ENCODE measurements around the gene RPL37A.
"Not testable (repeated sequence)": the region's sequence is repeated elsewhere in the genome, so short reads cannot be mapped to it uniquely, and the experiment has no call there.

RPL37A gene

GRCh38 chr2:216518566-216519119, 20.0 kb downstream of the RPL37A start:
- not testable (repeated sequence) for DNase-seq

- DNase-seq, result peak; percentile 89
Observed at GRCh38 chr2:216519154-216519762, 20.6 kb downstream of the RPL37A start.

GRCh38 chr2:216520112-216520511, 21.5 kb downstream of the RPL37A start:
- DNase-seq, result no peak

- DNase-seq, result no peak
Observed at GRCh38 chr2:216522892-216523502, 24.4 kb downstream of the RPL37A start.

DNA sequence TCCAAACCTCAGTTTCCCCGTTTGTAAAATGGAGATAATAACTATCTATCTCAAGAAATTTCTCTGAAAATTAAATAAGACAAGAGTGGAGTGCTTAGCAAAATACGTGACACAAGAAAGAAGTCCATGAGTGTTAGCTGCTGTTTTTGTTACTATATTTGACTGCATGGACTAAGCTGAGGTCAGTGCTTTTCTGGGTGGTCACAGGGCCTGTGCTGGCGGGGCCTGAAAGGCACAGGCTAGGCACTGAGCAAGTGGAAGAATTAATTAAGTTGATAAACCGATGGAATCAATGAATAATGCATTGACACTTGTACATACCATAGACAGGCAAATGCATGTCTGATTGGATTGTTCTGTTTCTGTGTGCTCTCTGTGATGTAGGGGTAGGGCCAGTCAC, 27.3 kb downstream of the RPL37A start:
- no peak for DNase-seq

GRCh38 chr2:216526939-216527338, 28.3 kb downstream of the RPL37A start:
- no peak for DNase-seq

DNA sequence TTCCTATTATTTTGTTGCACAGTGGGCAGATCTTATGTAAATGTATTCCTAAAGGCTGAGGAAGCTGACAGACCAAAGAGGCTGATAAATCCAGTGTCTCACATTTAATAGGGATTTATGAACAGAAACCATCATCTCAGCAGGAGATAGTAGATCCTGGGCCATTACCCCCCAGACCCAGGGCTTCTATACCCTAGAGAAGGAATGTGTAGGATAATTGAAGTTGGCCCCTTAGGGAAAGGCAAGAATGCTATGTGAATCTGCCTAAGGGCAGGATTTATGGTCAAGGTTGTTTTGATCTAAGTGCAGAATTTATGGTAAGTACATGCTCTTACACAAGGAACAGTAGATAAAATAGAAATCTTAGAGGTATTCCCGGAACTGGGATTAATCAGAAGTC, 29.0 kb downstream of the RPL37A start:
- DNase-seq, result no peak

DNA sequence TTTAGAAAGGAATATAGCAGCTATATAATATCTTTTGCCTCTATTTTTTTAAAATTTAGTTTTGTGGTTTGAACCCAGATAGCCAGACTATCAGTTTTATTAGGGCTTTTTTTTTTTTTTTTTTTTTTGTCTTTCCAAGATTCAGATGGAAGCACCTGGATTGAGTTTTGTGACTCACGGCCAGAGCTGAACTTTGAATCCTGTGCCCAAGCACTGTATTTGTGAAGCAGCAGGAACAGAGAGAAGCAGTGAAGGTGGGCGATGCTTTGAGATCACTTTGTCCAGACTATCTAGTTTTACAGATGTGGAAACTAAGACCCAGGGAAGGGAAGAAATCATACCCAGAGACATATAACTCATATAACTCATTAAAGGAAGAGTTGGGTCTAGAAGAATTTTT, 33.9 kb downstream of the RPL37A start:
- DNase-seq, result no peak

DNA sequence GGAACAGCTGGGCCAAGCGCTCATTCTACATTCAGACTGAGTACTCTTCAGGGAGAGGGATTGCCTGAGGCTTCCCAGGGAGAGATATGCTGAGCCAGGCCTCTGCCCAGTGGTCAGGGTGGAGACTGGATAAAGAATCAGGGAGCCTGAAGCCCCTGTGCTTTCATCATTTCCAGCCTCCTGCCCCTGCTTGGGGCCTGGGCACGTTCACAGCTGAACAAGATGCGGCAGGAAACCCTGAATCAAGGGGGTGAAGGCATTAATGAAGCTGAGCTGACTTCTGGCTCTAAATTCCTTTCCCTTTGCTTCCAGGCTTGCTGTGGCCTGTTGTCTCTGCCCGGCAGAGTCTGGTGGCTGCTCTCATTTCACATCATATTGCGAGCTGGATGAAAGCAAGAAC, 35.0 kb downstream of the RPL37A start:
- no peak for DNase-seq

DNA sequence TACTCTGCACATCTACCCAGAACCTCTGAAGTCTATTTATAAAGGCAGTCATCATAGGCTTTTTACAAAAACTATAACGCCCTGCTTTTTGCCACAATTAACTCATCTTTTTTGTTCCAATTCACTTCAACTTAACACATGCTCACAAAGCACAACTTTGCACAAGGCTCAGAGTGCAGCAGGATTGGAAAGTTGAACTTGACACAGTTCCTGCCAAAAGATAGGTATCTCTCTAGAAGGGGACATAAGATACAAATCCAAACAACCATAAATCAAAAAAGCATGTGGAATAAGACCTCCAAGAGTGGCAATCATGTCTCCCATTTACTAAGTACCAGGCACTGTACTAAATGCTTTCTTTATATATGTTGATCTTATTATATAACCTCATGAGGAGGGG, 36.2 kb downstream of the RPL37A start:
- DNase-seq, result no peak

DNA sequence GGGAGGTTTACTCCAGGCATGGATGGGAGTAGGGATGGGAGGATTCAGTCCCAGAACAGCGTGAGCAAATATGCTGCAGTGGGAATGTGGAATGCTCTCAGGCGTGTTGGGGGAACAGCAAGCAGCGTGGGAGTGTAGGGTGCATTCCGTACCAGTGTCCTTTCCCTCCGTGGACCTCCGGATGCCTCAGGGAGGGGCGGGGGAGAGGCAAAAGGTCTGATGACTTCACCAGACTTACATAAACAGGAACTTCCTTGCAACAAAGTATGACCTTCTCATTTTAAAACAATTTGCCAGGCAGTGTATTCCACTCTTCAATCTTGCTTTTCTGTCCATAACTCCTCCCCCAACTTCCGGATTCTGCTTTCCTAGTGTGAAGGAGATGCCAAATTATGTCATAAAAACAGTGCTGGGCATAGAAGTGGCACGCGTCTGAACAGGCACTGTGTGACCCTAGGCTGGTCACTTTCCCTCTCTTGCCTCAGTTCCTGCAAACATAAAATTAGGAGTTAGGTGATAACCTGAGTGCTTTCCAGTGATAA, 36.9 kb downstream of the RPL37A start:
- no peak for DNase-seq

GRCh38 chr2:216536734-216537210, 38.1 kb downstream of the RPL37A start:
- peak; percentile 36 for DNase-seq

DNA sequence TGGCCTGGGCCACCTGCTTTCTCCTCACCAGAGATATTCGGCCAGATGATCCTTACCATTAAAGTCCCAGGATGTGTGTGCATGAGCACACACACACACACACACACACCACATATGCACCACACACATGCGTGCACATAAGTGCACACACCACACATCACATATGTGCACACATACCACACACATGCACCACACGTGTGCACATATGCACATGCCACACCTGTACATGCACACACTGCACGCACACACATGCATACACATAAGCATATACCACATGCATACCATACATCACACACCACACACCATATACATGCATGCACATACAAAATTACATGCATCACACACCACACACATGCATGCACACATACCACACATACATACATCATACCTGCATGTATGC, 38.7 kb downstream of the RPL37A start:
- DNase-seq, result no peak

DNA sequence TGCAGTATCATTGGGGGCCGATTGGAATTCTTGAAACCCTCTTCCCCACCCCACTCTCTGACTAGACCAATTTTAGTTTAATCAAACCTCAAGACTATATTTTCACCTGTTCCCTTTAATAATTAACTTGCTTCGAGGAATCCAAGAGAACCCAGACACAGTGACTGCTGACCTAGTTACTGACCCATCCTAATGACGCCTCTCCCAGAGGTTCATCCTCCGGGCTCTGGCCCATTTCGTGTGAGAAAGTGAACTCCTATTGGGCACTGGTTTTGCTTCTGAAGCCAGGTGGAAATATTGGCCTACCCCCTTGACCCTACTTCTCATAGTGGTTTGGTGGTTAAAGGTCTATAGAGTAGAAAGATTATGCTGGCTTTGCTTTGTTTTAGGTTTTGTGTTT, 39.9 kb downstream of the RPL37A start:
- no peak for DNase-seq

DNA sequence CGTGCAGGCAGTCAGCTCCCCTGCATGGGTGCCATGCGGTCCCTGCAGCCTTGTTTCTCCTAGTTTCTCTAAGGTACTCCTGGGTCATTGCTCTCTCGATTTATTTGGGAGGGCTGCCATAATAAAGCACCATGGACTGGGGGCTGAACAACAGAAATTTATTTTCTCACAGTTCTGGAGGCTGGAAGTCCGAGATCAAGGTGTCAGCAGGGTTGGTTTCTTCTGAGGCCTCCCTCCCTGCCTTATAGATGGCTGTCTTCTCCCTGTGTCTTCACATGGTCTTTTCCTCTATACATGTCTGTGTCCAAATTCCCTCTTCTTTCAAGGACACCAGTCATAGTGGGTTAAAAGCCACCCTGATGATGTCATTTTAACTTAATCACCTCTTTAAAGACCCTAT, 40.5 kb downstream of the RPL37A start:
- no peak for DNase-seq

DNA sequence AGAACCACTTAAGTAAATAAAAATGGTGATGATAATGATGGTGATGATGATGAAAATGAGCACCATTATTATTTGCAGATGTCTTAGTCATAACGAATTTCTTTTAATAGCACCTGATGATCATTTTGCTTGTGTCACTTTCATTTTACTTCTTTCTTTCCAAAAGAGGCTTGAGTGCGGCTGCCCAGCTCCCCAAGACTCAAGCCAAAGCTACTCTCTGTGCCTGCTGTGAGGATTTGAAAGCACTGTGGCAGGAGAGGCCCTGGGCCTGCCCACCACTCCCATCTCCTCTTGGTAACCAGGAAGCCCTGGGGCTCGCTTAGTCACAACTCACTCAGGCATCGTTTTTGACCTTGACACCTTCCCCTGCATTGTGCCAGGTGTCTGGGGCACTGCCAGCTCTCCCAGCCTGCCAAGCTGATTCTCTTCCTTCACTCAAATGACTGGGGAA, 41.2 kb downstream of the RPL37A start:
- peak; percentile 40 for DNase-seq

DNA sequence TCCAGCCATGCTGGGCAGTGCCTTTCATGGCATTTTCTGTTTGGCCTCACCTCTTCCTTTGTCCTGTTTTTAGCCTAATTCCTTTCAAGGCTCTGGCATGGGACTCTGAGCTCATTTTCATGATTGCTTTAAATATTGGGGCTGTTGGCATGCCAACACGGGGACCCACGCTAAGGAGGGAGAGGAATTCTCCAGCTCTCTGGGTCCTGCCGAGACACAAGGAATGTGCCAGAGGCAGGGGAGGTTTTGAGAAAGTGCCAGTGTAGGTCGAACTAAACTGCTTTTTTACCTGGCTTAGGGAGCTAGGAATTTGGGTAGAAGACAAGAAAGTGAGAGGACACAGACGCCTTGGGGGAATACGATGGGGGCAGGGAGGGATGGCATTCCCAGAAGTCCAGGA, 42.3 kb downstream of the RPL37A start:
- no peak for DNase-seq

- no peak for DNase-seq
Observed at GRCh38 chr2:216541505-216541904, 42.9 kb downstream of the RPL37A start.

DNA sequence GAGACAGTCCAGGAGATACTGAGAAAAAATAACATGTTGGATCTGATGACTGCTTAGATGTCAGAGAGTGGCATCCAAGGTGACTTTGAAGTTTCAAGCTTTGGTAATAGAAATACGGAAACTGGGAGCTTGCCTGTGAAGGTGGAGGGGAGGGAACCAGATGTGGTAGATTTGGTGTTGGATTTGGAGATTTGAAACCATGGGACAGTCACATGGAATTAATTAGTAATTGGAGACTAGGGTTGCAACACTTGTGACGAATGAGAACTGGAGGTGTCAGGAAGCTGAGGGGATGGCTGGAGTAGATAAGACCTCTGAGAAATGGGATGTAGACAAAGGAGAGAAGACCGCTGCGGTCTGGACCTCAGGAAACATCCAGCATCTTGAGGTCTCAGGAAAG, 46.7 kb downstream of the RPL37A start:
- DNase-seq, result no peak

DNA sequence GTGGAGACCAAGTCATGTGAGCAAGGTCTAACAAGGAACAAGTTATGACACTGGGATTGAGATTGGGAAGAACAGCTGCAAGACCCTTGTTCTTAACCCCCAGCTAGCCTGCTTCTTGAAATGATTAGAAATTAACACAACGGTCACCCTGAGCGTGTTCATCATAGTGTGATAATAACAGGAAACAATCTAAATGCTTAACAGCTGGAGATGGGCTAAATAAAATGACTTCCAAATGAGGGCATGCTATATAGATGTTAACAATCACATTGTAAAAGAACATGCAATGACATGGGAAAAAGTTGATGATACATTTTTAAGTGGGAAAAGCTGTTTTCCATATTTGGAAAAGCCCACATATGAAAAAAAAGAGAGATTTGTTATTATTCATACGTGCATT, 47.6 kb downstream of the RPL37A start:
- DNase-seq, result no peak

DNA sequence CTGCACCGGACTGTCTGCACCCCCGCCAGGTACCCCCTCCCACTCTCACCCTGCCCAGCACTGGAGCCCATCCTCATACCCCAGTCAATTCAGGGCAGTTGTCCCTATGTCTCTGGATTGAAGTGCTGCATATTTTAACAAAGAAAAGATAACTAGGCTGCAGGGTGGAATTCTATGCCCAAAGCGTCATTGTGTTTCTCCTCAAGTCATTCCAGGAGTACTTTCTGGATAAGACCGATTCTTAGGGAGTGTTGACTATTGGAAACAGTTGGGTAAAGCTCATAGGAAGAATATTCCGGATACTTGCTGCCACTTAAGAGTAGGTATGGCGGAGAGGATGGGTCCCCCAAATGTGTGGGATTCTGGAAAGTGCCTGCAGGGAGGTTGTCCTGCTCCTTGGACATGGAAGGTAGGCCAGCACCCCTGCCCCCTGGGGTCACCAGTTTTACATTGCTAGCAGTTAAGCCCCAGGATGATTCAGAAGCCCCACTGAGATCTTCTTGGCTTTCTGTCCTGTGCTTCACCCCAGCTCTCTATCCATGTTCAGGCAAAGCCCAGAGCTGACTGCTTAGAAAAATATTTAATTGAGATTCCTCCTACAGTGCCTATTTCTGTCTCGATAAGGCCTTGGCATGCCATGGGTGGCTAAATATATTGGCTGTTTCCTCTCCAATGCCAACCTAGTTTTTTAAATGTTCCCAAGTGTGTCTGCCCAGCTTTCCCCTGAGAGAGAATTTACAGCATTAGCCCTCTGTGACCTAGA, 48.2 kb downstream of the RPL37A start:
- DNase-seq, result no peak

DNA sequence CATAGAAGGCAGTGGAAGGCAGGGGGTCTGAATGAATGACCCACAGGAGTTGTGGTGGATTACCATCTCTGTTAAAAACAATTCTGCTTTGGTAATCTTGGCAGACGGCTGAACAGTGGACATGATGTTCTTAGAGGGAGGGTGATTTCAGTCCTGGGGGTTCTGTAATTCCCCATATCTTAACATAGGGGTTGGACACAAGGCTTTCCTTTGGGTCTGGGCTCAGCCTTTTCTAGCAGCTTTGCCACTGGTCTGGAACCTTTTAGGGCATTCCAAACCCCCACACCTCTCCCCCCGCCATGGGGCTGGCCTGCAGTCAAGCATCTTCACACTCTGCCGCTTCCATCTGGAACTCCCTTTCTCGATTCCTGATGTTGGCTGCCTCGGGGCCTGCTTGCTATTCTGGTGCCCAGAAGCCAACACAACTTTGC, 50.3 kb downstream of the RPL37A start:
- peak; percentile 92 for DNase-seq

- no peak for DNase-seq
Observed at GRCh38 chr2:216549926-216550690, 51.5 kb downstream of the RPL37A start.

All from NCI-H1694 treated with DMSO at 0.1 percent for 48 hours (cell line).